Common myeloid progenitor, CD34-positive (primary cell): Measurements from ENCODE around the gene LRRC71.

ENCODE experiments used
- CTCF ChIA-PET: fragments of 350-600 bp; sonication (Branson Sonifier 250); formaldehyde crosslinking; loops from one replicate; lab custom pipeline; 2021; ENCODE audit warnings: antibody characterized with exemption; lab: Charles Lee
- POLR2A ChIA-PET: fragments of 350-600 bp; sonication (Branson Sonifier 250); formaldehyde crosslinking; loops from one replicate; lab custom pipeline; 2021; ENCODE audit warnings: antibody characterized with exemption; lab: Charles Lee
- DNase-seq, 3 donors: peaks; one replicate each; pipeline versions ENCODE4 v3.0.0 to v3.0.0-alpha.2; 2013
- H3K27ac ChIP-seq, 2 experiments: 1 replicate in 1 of 2; 2 replicates in 1 of 2; pipeline ENCODE4 v1.7.0; 2013; ENCODE audit warnings: inconsistent platforms in 2 of 2, low read length in 2 of 2, mild to moderate bottlenecking in 2 of 2, low read depth in 1 of 2, moderate library complexity in 1 of 2; ENCODE audit not compliant: severe bottlenecking in 2 of 2, insufficient read depth in 1 of 2, poor library complexity in 1 of 2
- H3K27me3 ChIP-seq, 5 experiments: replicated peaks in 2 of 5; 1 replicate in 3 of 5; 2 replicates in 2 of 5; pipeline versions ENCODE4 v1.6.1 to v1.7.0; 2013; ENCODE audit warnings: low read length in 4 of 5, mild to moderate bottlenecking in 2 of 5, moderate library complexity in 2 of 5, inconsistent platforms in 1 of 5; ENCODE audit not compliant: insufficient read depth in 5 of 5, control insufficient read depth in 4 of 5
- H3K36me3 ChIP-seq, 4 experiments: 1 replicate in 2 of 4; 2 replicates in 2 of 4; pipeline versions ENCODE4 v1.6.1 to v1.7.0; 2013; ENCODE audit warnings: low read length in 3 of 4, control low read depth in 1 of 4, mild to moderate bottlenecking in 1 of 4; ENCODE audit not compliant: control insufficient read depth in 4 of 4, insufficient read depth in 4 of 4
- H3K4me1 ChIP-seq, 4 experiments: 1 replicate in 3 of 4; 2 replicates in 1 of 4; pipeline versions ENCODE4 v1.6.1 to v1.7.1; 2013; ENCODE audit warnings: low read length in 3 of 4, mild to moderate bottlenecking in 3 of 4, control low read depth in 1 of 4, inconsistent platforms in 1 of 4, moderate library complexity in 1 of 4; ENCODE audit not compliant: control insufficient read depth in 4 of 4, insufficient read depth in 4 of 4; ENCODE audit errors: control extremely low read depth in 1 of 4
- H3K4me3 ChIP-seq, 7 experiments: 1 replicate in 4 of 7; 2 replicates in 3 of 7; pipeline versions ENCODE4 v1.5.1 to v1.7.0; 2013; ENCODE audit warnings: mild to moderate bottlenecking in 7 of 7, low read length in 6 of 7, moderate library complexity in 6 of 7, inconsistent platforms in 2 of 7, low read depth in 2 of 7, control low read depth in 1 of 7; ENCODE audit not compliant: insufficient read depth in 4 of 7, control insufficient read depth in 1 of 7; ENCODE audit errors: extremely low read depth in 1 of 7
- H3K9me3 ChIP-seq, 5 experiments: 1 replicate in 4 of 5; 2 replicates in 1 of 5; pipeline versions ENCODE4 v1.6.1 to v1.7.1; 2013; ENCODE audit warnings: low read length in 4 of 5, mild to moderate bottlenecking in 2 of 5, inconsistent platforms in 1 of 5, low read depth in 1 of 5, moderate library complexity in 1 of 5; ENCODE audit not compliant: control insufficient read depth in 4 of 5, insufficient read depth in 2 of 5; ENCODE audit errors: control extremely low read depth in 1 of 5
- WGBS: methylation state at CpG from one replicate; pipeline ENCODE4 v1.1.5; 2013; ENCODE audit not compliant: insufficient coverage; 5-methylcytosine and 5-hydroxymethylcytosine counted together

Gene LRRC71

GRCh38 chr1:156889802-156890580 lies 30.4 kb upstream of the LRRC71 start:
- ChIA-PET POLR2A (interaction anchor here (1.4 kb wide), 1 partner anchor 200 kb away, joined by 4 read pairs; no protein-coding TSS in a partner anchor), CTCF (interaction anchor here (0.8 to 12.7 kb wide), 32 partner anchors 9 to 265 kb away, joined by 3 to 201 read pairs (median 4); partner anchors contain the start of genes INSRR, ISG20L2, LRRC71 and METTL25B)
- Histone ChIP-seq H3K27me3 (peaks cover 0 to 28% (median 13%) of the 10 kb centered on the region in 5 experiments), H3K36me3 (no peaks in the 10 kb centered on the region), H3K27ac (no peak overlapping the region), H3K4me3 (no peak overlapping the region), H3K4me1 (peaks cover 2 to 29% (median 28%) of the 10 kb centered on the region in 4 experiments), H3K9me3 (no peaks in the 10 kb centered on the region)
- WGBS: 49% methylated on average over 8 of the region's 8 CpGs
- DNase-seq: peak; percentile 49 to 66 (median 62)

- ChIA-PET POLR2A (no interaction called here), CTCF (interaction anchor here (1.0 to 12.7 kb wide), 15 partner anchors 9 to 203 kb away, joined by 3 to 201 read pairs (median 21); partner anchors contain the start of genes INSRR, ISG20L2, LRRC71 and METTL25B)
- no peaks in the 10 kb centered on the region for H3K36me3 ChIP-seq
- peak overlapping the region in 1 of 2 experiments; percentile 62 for H3K27ac ChIP-seq
- peak overlapping the region in 5 of 7 experiments; percentile 38 to 78 (median 66) for H3K4me3 ChIP-seq
- no peaks in the 10 kb centered on the region for H3K9me3 ChIP-seq
- WGBS: 1% methylated on average over 23 of the region's 48 CpGs
- H3K27me3 ChIP-seq: peaks cover 0 to 20% (median 9%) of the 10 kb centered on the region in 5 experiments
- DNase-seq: peak; percentile 91 to 96 (median 93)
- peaks cover 6 to 44% (median 42%) of the 10 kb centered on the region in 4 experiments for H3K4me1 ChIP-seq
Observed at GRCh38 chr1:156892190-156893047, 28.0 kb upstream of the LRRC71 start.

GRCh38 chr1:156893048-156893953 lies 27.1 kb upstream of the LRRC71 start, which contains the start of gene PEAR1:
PEAR1 (plus strand) TSS chr1:156893718; CDS start chr1:156903927, 10,209 bp downstream.
- under 1% methylated on average over 41 of the region's 60 CpGs for WGBS

DNA sequence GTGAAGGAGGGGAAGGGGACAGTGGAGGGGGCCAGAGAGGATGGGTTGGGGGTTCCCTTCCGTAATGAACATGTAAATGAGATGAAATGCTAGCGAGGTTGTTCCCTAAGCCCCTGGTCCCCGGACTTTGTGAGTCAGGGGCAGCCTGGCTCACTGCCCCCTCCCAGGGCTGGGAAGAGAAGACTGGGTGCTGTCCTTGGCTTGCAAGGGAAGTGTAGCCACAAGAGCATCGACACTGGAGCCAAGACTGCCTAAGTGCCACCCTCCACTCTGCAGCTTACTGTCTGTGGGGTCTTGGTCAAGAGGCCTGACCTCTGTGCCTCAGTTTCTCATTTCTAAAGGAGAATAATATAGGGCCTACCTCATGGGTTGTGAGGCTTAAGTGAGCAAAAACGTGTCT lies 26.4 kb upstream of the LRRC71 start:
- 11% methylated on average over 5 of the region's 5 CpGs for WGBS
- H3K9me3 ChIP-seq: no peaks in the 10 kb centered on the region
- H3K27me3 ChIP-seq: peaks cover 0 to 18% (median 9%) of the 10 kb centered on the region in 5 experiments
- peak overlapping the region; percentile 27 to 78 (median 63) for H3K4me3 ChIP-seq
- no peaks in the 10 kb centered on the region for H3K36me3 ChIP-seq
- H3K27ac ChIP-seq: peak overlapping the region in 1 of 2 experiments; percentile 62
- H3K4me1 ChIP-seq: peaks cover 13 to 59% (median 58%) of the 10 kb centered on the region in 4 experiments
- CTCF ChIA-PET: interaction anchor here (1.0 to 11.8 kb wide), 7 partner anchors 17 to 204 kb away, joined by 3 to 122 read pairs (median 35); partner anchors contain the start of genes LRRC71, NTRK1 and SH2D2A
- no peak for DNase-seq
- POLR2A ChIA-PET: no interaction called here

More at GRCh38 chr1:156893048-156893953, 27.1 kb upstream of the LRRC71 start, which contains the start of gene PEAR1:
- Histone ChIP-seq H3K27ac (peak within 1 kb of the TSS; percentile 43 to 62), H3K4me3 (peak within 1 kb of the TSS; percentile 27 to 78 (median 63)), H3K9me3 (no peaks in the 10 kb centered on the region), H3K4me1 (peaks cover 6 to 52% (median 51%) of the 10 kb centered on the region in 4 experiments), H3K27me3 (peaks cover 0 to 18% (median 9%) of the 10 kb centered on the region in 5 experiments), H3K36me3 (no peaks in the 10 kb centered on the region)
- POLR2A ChIA-PET: no interaction called here
- CTCF ChIA-PET: interaction anchor here (0.7 to 12.7 kb wide), 10 partner anchors 8 to 182 kb away, joined by 3 to 201 read pairs (median 48); partner anchors contain the start of genes INSRR, ISG20L2, LRRC71 and METTL25B
- DNase-seq: peak in 1 of 3 donors; percentile 43

GRCh38 chr1:156894711-156895454 lies 25.5 kb upstream of the LRRC71 start:
- WGBS: 23% methylated on average over 9 of the region's 12 CpGs
- Histone ChIP-seq H3K27ac (peak overlapping the region in 1 of 2 experiments; percentile 62), H3K27me3 (peaks cover 0 to 18% (median 9%) of the 10 kb centered on the region in 5 experiments), H3K9me3 (no peaks in the 10 kb centered on the region), H3K36me3 (no peaks in the 10 kb centered on the region), H3K4me1 (peaks cover 13 to 68% (median 66%) of the 10 kb centered on the region in 4 experiments), H3K4me3 (peak overlapping the region in 4 of 7 experiments; percentile 5 to 78 (median 48))
- POLR2A ChIA-PET: interaction anchor here (0.6 kb wide), 1 partner anchor 22 kb away, joined by 4 read pairs; no protein-coding TSS in a partner anchor
- peak; percentile 83 to 93 (median 89) for DNase-seq
- CTCF ChIA-PET: interaction anchor here (1.0 to 11.8 kb wide), 8 partner anchors 9 to 205 kb away, joined by 3 to 122 read pairs (median 22); partner anchors contain the start of genes LRRC71, NTRK1 and SH2D2A
